Activated T-helper 1 cell treated with anti-CD3 and anti-CD28 coated beads, Interleukin-12 subunit alpha, Interleukin-12 subunit beta, Interleukin-2, Interleukin-4 antibody, amounts not matched to agents 30 ng/mL and 10 ng/mL and 1 ng/mL, durations not matched to agents 14 hours and 24 hours and 36 hours (primary cell): ENCODE measurements around the gene ARL10. TPM values are rescaled to one million over a fixed set of nuclear protein-coding genes. Genes with fewer than 3 reads are reported as not detected.

Source experiments
- DNase-seq: peaks from one replicate; pipeline ENCODE4 v3.0.0; 2021; ENCODE audit warnings: low spot score
- H3K27ac Mint-ChIP-seq: one replicate; pipeline ENCODE4 v1.8.0; 2021; ENCODE audit warnings: mild to moderate bottlenecking, mixed read lengths
- H3K27me3 Mint-ChIP-seq: one replicate; pipeline ENCODE4 v1.8.0; 2022; ENCODE audit warnings: mild to moderate bottlenecking, moderate library complexity, mixed read lengths; ENCODE audit not compliant: insufficient read depth
- H3K36me3 Mint-ChIP-seq: one replicate; pipeline ENCODE4 v1.8.0; 2021; ENCODE audit warnings: low read depth, mixed read lengths
- H3K4me1 Mint-ChIP-seq: one replicate; pipeline ENCODE4 v1.8.0; 2021; ENCODE audit warnings: low read depth, mixed read lengths
- H3K4me3 Mint-ChIP-seq: one replicate; pipeline ENCODE4 v1.8.0; 2021; ENCODE audit warnings: mild to moderate bottlenecking, moderate library complexity, mixed read lengths
- H3K9me3 Mint-ChIP-seq: one replicate; pipeline ENCODE4 v1.8.0; 2021; ENCODE audit warnings: mixed read lengths
- intact Hi-C: fragments of 100-400 bp; cut with micrococcal nuclease; formaldehyde crosslinking; loops from one replicate; pipeline ENCODE4 v1.15.1; 2024
- total RNA-seq: library from RNA; stranded (reverse); gene quantifications from 2 replicates; pipeline ENCODE4 v1.2.3, GENCODE V29; 2022

ARL10 gene
- total RNA-seq, 1 donor from 2014 or later, result 22.3 TPM

- intact Hi-C loops, result no loop called here
- peaks cover 17% of the 10 kb centered on the region for H3K27me3 Mint-ChIP-seq
- H3K9me3 Mint-ChIP-seq, result no peaks in the 10 kb centered on the region
- H3K36me3 Mint-ChIP-seq, result no peaks in the 10 kb centered on the region
- DNase-seq, result no peak
- no peak overlapping the region for H3K27ac Mint-ChIP-seq
- peaks cover 10% of the 10 kb centered on the region for H3K4me1 Mint-ChIP-seq
- H3K4me3 Mint-ChIP-seq, result no peak overlapping the region
Observed at GRCh38 chr5:176426876-176427275, 61.6 kb downstream of the ARL10 start.

GRCh38 chr5:176427971-176428370 lies 62.7 kb downstream of the ARL10 start:
- no peaks in the 10 kb centered on the region for H3K9me3 Mint-ChIP-seq

GRCh38 chr5:176429972-176430371 lies 64.7 kb downstream of the ARL10 start:
- H3K27ac Mint-ChIP-seq, result no peak overlapping the region
- intact Hi-C loops, result no loop called here
- peaks cover 13% of the 10 kb centered on the region for H3K27me3 Mint-ChIP-seq
- H3K36me3 Mint-ChIP-seq, result no peaks in the 10 kb centered on the region
- no peaks in the 10 kb centered on the region for H3K9me3 Mint-ChIP-seq
- no peak overlapping the region for H3K4me3 Mint-ChIP-seq
- H3K4me1 Mint-ChIP-seq, result peaks cover 10% of the 10 kb centered on the region
- no peak for DNase-seq

More at GRCh38 chr5:176427971-176428370, 62.7 kb downstream of the ARL10 start:
- peaks cover 10% of the 10 kb centered on the region for H3K4me1 Mint-ChIP-seq
- peaks cover 13% of the 10 kb centered on the region for H3K27me3 Mint-ChIP-seq
- DNase-seq, result no peak
- no peak overlapping the region for H3K27ac Mint-ChIP-seq
- intact Hi-C loops, result no loop called here
- H3K36me3 Mint-ChIP-seq, result no peaks in the 10 kb centered on the region
- H3K4me3 Mint-ChIP-seq, result no peak overlapping the region

Other genes starting within 250 kb of the ARL10 start
- 36.7 and 42.2 TPM in 2 replicates for gene SIMC1, start 127.1 kb upstream of the ARL10 start, total RNA-seq
- gene KIAA1191, start 3.7 kb upstream of the ARL10 start, total RNA-seq, result 60.9 and 63.4 TPM in 2 replicates
- gene NOP16, start 23.1 kb downstream of the ARL10 start, total RNA-seq, result 111 TPM in 2 replicates
- gene HIGD2A, start 23.3 kb downstream of the ARL10 start, total RNA-seq, result 93.2 and 93.5 TPM in 2 replicates
- 71.6 and 84.0 TPM in 2 replicates for gene CLTB, start 51.1 kb downstream of the ARL10 start, total RNA-seq
- gene FAF2, start 82.9 kb downstream of the ARL10 start, total RNA-seq, result 46.0 and 47.3 TPM in 2 replicates
- gene RNF44, start 171.9 kb downstream of the ARL10 start, total RNA-seq, result 78.0 and 80.3 TPM in 2 replicates
- 0.08 and 0.42 TPM in 2 replicates for gene CDHR2, start 183.9 kb downstream of the ARL10 start, total RNA-seq
- 3.1 and 3.2 TPM in 2 replicates for gene GPRIN1, start 244.7 kb downstream of the ARL10 start, total RNA-seq